OCI-LY7 (cell line): ENCODE data around the gene NHERF2. TPM values are rescaled to one million over a fixed set of nuclear protein-coding genes. Genes with fewer than 3 reads are reported as not detected.

Experiments used
- BruUV-seq: library from RNA; stranded (reverse); fragments of 400-500 nt; replicated peaks from 2 replicates; lab custom pipeline; 2021; lab: Mats Ljungman, UMichigan
- CTCF ChIA-PET: fragments of 300-600 bp; sonication (Branson Sonifier 250); formaldehyde crosslinking; loops from one replicate; lab custom pipeline; 2022; ENCODE audit warnings: antibody characterized with exemption; ENCODE audit not compliant: unreplicated experiment; lab: Charles Lee
- POLR2A ChIA-PET: fragments of 300-600 bp; sonication (Branson Sonifier 250); formaldehyde crosslinking; loops from one replicate; lab custom pipeline; 2022; ENCODE audit warnings: antibody characterized with exemption; lab: Charles Lee
- DNase-seq: peaks from one replicate; pipeline ENCODE4 v3.0.0-alpha.2; 2015; ENCODE audit warnings: low spot score
- H2AFZ ChIP-seq: fragments of 200-600 bp; sonication (generic), shearing (Covaris generic); 2 replicates; pipeline ENCODE4 v1.6.1; 2014; ENCODE audit warnings: mild to moderate bottlenecking, antibody characterized with exemption, low read length, moderate library complexity
- H3K27ac ChIP-seq: fragments of 200-600 bp; sonication (generic); 2 replicates; pipeline ENCODE4 v1.5.1; 2014; ENCODE audit warnings: mixed run types, low read depth, mild to moderate bottlenecking, moderate library complexity, low read length, inconsistent platforms; ENCODE audit not compliant: poor library complexity, severe bottlenecking
- H3K36me3 ChIP-seq: fragments of 200-600 bp; sonication (generic); 2 replicates; pipeline ENCODE4 v1.6.1; 2014; ENCODE audit warnings: mild to moderate bottlenecking, antibody characterized with exemption, low read length, moderate library complexity, mixed read lengths; ENCODE audit not compliant: insufficient read depth
- H3K4me1 ChIP-seq: fragments of 200-600 bp; sonication (generic); 2 replicates; pipeline ENCODE4 v1.5.1; 2014; ENCODE audit warnings: mild to moderate bottlenecking, low read length; ENCODE audit not compliant: insufficient read depth, poor library complexity, severe bottlenecking
- H3K4me2 ChIP-seq: fragments of 200-600 bp; sonication (generic); 2 replicates; pipeline ENCODE4 v1.6.1; 2014; ENCODE audit warnings: mild to moderate bottlenecking, low read length
- H3K4me3 ChIP-seq: fragments of 200-600 bp; sonication (generic); 2 replicates; pipeline ENCODE4 v1.5.1; 2014; ENCODE audit warnings: mild to moderate bottlenecking, low read depth, low read length; ENCODE audit not compliant: poor library complexity, severe bottlenecking
- H3K79me2 ChIP-seq: fragments of 200-600 bp; sonication (generic); 2 replicates; pipeline ENCODE4 v1.6.1; 2016; ENCODE audit warnings: low read depth, mild to moderate bottlenecking, low read length, moderate library complexity, mixed read lengths; ENCODE audit not compliant: insufficient read depth
- H3K9me2 ChIP-seq: fragments of 200-600 bp; sonication (generic); 2 replicates; pipeline ENCODE4 v1.6.1; 2016; ENCODE audit warnings: mild to moderate bottlenecking, low read length, mixed read lengths; ENCODE audit not compliant: insufficient read depth
- H3K9me3 ChIP-seq: fragments of 200-600 bp; sonication (generic); 2 replicates; pipeline ENCODE4 v1.6.1; 2014; ENCODE audit warnings: mild to moderate bottlenecking, mixed run types, low read length, mixed read lengths
- H4K20me1 ChIP-seq: fragments of 200-600 bp; sonication (generic); 2 replicates; pipeline ENCODE4 v1.6.1; 2014; ENCODE audit warnings: mild to moderate bottlenecking, antibody characterized with exemption, low read length, moderate library complexity, mixed read lengths; ENCODE audit not compliant: insufficient read depth
- EZH2phosphoT487 ChIP-seq: fragments of 200-600 bp; sonication (generic); IDR thresholded peaks from 2 replicates; pipeline ENCODE4 v1.6.1; 2018; ENCODE audit warnings: low read depth, borderline replicate concordance, mild to moderate bottlenecking, mixed run types, antibody characterized with exemption, low read length, moderate library complexity, mixed read lengths
- intact Hi-C: fragments of 100-400 bp; cut with micrococcal nuclease; formaldehyde crosslinking; loops from one replicate; pipeline ENCODE4 v1.10.0; 2022; ENCODE audit not compliant: unreplicated experiment
- total RNA-seq, 2 experiments: library from RNA; depleted of rRNA in 1 of 2; stranded (reverse); fragments of >200 nt in 1 of 2; shearing (Covaris generic) in 1 of 2; gene quantifications; 2 replicates each; pipeline ENCODE4 v1.2.3, GENCODE V29; 2014 to 2022
- TF ChIP-seq, protein P1 (sequence below): fragments of 200-600 bp; sonication (generic); conservative IDR thresholded peaks from 2 replicates; pipeline ENCODE4 v1.5.1; 2014; ENCODE audit warnings: mild to moderate bottlenecking, antibody characterized with exemption, low read length, moderate library complexity, mixed read lengths

The NHERF2 gene
- total RNA-seq, 2 experiments from 2014 or later, result 0.27 TPM; not detected in 1

DNA sequence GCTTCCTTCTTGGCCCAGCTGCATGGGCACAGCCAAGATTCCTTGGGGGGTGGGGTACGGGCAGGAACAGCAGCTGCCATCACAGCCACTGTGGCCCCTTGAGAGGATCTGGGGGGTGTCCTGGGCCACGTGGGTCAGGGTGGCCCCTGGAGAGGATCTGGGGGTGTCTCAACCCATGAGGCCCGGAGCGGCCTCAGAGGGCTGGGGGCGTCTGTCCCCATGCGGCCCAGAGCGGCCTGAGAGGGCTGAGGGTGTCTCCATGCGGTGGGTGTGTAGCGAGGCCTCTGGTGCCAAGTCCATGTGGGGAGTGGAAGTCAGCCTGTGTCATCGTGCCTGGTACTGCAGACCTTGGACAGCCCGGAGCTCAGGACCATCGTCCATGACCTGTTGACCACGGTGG lies 34.8 kb downstream of the NHERF2 start:
- CTCF ChIA-PET, result no interaction called here
- Histone ChIP-seq H3K36me3 (peaks cover 45% of the 10 kb centered on the region), H3K9me2 (no peaks in the 10 kb centered on the region)

DNA sequence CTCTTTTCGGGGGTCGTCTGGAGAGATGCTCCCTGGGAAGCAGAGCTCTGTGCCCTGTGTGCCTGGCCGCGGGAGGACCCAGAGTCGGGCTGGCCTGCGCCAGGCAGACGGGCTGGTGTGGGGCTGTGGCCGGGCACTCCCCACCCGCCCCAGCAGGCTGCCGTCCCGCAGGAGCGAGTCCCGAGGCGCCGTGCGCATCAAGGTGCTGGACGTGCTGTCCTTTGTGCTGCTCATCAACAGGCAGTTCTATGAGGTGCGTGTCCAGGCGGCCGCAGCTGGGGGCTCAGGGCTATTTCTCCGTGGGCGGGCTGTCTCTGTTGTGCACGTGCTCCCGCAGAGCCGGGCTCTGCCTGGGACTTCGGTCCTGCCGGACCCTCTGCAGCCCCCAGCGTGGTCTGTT lies 36.1 kb downstream of the NHERF2 start:
- CTCF ChIA-PET, result no interaction called here
- Histone ChIP-seq H4K20me1 (no peaks in the 10 kb centered on the region), H3K9me3 (no peaks in the 10 kb centered on the region), H3K4me3 (no peak overlapping the region), H3K79me2 (no peaks in the 10 kb centered on the region), H2AFZ (no peak overlapping the region), H3K36me3 (peaks cover 52% of the 10 kb centered on the region), H3K4me1 (no peaks in the 10 kb centered on the region), H3K4me2 (no peak overlapping the region), H3K27ac (no peak overlapping the region), H3K9me2 (no peaks in the 10 kb centered on the region)
- intact Hi-C loops, result no loop called here
- TF ChIP-seq, protein P1, sequence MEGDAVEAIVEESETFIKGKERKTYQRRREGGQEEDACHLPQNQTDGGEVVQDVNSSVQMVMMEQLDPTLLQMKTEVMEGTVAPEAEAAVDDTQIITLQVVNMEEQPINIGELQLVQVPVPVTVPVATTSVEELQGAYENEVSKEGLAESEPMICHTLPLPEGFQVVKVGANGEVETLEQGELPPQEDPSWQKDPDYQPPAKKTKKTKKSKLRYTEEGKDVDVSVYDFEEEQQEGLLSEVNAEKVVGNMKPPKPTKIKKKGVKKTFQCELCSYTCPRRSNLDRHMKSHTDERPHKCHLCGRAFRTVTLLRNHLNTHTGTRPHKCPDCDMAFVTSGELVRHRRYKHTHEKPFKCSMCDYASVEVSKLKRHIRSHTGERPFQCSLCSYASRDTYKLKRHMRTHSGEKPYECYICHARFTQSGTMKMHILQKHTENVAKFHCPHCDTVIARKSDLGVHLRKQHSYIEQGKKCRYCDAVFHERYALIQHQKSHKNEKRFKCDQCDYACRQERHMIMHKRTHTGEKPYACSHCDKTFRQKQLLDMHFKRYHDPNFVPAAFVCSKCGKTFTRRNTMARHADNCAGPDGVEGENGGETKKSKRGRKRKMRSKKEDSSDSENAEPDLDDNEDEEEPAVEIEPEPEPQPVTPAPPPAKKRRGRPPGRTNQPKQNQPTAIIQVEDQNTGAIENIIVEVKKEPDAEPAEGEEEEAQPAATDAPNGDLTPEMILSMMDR, result no peak
- no peak for TF ChIP-seq EZH2phosphoT487
- no TSS peak for BruUV-seq
- DNase-seq, result no peak
- POLR2A ChIA-PET, result no interaction called here

More for the DNA sequence above, 34.8 kb downstream of the NHERF2 start:
- no peak for TF ChIP-seq EZH2phosphoT487
- TF ChIP-seq, protein P1, result no peak
- Histone ChIP-seq H3K27ac (no peak overlapping the region), H4K20me1 (no peaks in the 10 kb centered on the region), H3K4me1 (no peaks in the 10 kb centered on the region), H3K79me2 (no peaks in the 10 kb centered on the region), H3K4me3 (no peak overlapping the region), H3K4me2 (no peak overlapping the region), H2AFZ (no peak overlapping the region), H3K9me3 (no peaks in the 10 kb centered on the region)
- POLR2A ChIA-PET, result no interaction called here
- no TSS peak for BruUV-seq
- DNase-seq, result no peak
- intact Hi-C loops, result no loop called here

DNA sequence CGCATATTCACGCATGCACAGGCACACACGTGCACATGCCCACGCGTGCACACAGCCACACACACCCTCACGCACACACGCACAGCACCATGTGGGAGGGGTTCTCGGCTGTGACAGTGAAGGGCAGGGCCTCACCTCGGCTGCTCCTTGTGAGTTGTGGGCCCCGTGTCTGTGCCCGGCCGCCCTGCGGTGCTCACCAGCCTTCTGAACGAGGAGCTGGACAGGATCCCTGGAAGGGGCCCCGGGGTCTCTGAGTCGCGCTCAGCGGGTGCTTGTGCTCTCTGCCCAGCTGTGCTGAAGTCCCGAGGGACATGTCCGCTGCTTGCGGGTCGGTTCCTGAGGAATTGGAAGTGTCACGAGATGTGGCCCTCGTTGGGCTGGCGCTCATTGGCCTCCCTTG lies 37.2 kb downstream of the NHERF2 start:
- no peaks in the 10 kb centered on the region for H4K20me1 ChIP-seq
- H3K9me3 ChIP-seq, result no peaks in the 10 kb centered on the region
- ChIA-PET CTCF (no interaction called here), POLR2A (no interaction called here)
- no peaks in the 10 kb centered on the region for H3K9me2 ChIP-seq
- no peak overlapping the region for H3K27ac ChIP-seq
- BruUV-seq, result no TSS peak
- no peaks in the 10 kb centered on the region for H3K79me2 ChIP-seq
- H3K36me3 ChIP-seq, result peaks cover 55% of the 10 kb centered on the region
- DNase-seq, result no peak
- no peaks in the 10 kb centered on the region for H3K4me1 ChIP-seq
- intact Hi-C loops, result no loop called here
- H3K4me2 ChIP-seq, result no peak overlapping the region
- no peak overlapping the region for H3K4me3 ChIP-seq
- no peak overlapping the region for H2AFZ ChIP-seq
- TF ChIP-seq, protein P1, result no peak
- TF ChIP-seq EZH2phosphoT487, result no peak
